NB4 (cell line): ENCODE results near the gene CCBE1.

Experiments
- POLR2A ChIP-seq: IDR thresholded peaks from 2 replicates; pipeline ENCODE4 v1.6.1; 2011; ENCODE audit warnings: mild to moderate bottlenecking; ENCODE audit not compliant: insufficient read length; ENCODE audit errors: extremely low read depth
- TF ChIP-seq, protein P1 (sequence below): IDR thresholded peaks from one replicate; pipeline ENCODE4 v1.5.1; 2012; ENCODE audit warnings: low read depth, low read length

DNA sequence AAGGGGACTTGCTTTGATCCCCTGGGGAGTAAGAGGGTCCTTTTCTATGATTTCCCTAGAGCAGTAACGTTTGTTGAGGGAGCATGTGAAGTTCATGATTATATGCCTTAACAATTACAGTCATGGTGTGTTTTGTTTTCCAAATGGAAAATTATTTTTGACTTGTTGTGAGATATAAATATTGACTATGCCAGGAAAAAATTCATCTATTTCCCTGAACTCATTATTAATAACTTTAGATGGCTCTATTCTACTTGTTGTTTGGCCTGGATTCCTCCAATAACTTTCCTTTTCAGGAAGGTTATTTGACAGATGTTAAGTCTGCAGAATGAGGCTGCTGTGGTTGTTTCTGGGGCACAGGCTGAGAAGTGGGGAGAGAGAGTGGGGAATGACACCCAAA, 266.1 kb downstream of the CCBE1 start:
- TF ChIP-seq, protein P1, sequence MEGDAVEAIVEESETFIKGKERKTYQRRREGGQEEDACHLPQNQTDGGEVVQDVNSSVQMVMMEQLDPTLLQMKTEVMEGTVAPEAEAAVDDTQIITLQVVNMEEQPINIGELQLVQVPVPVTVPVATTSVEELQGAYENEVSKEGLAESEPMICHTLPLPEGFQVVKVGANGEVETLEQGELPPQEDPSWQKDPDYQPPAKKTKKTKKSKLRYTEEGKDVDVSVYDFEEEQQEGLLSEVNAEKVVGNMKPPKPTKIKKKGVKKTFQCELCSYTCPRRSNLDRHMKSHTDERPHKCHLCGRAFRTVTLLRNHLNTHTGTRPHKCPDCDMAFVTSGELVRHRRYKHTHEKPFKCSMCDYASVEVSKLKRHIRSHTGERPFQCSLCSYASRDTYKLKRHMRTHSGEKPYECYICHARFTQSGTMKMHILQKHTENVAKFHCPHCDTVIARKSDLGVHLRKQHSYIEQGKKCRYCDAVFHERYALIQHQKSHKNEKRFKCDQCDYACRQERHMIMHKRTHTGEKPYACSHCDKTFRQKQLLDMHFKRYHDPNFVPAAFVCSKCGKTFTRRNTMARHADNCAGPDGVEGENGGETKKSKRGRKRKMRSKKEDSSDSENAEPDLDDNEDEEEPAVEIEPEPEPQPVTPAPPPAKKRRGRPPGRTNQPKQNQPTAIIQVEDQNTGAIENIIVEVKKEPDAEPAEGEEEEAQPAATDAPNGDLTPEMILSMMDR: no peak
- no peak for TF ChIP-seq POLR2A
